K562 (cell line): ENCODE data around the gene ASF1B. TPM values are rescaled to one million over a fixed set of nuclear protein-coding genes. Genes with fewer than 3 reads are reported as not detected.

Experiments
- ARNT ChIP-seq, 2 experiments: fragments of 450-650 bp; IDR thresholded peaks; 2 replicates each; pipeline ENCODE4 v1.6.1; 2016; ENCODE audit warnings: mild to moderate bottlenecking in 1 of 2
- BCOR ChIP-seq: fragments of 450-650 bp; IDR thresholded peaks from 2 replicates; pipeline ENCODE4 v1.6.1; 2016
- CTBP1 ChIP-seq: fragments of 450-650 bp; IDR thresholded peaks from 2 replicates; pipeline ENCODE4 v1.6.1; 2016; ENCODE audit warnings: borderline replicate concordance
- FOXA3 ChIP-seq, 2 experiments: fragments of 450-650 bp in 1 of 2; sonication (generic) in 1 of 2; formaldehyde crosslinking; IDR thresholded peaks in 1 of 2; conservative IDR thresholded peaks in 1 of 2; 2 replicates each; pipeline versions ENCODE4 v1.4.0 to v1.8.0; 2020 to 2022; ENCODE audit warnings: mild to moderate bottlenecking in 2 of 2, missing genetic modification reagents in 1 of 2
- KHSRP ChIP-seq: fragments of 450-650 bp; IDR thresholded peaks from 2 replicates; pipeline ENCODE4 v1.6.1; 2017
- MBD2 ChIP-seq: sonication (generic); IDR thresholded peaks from 2 replicates; pipeline ENCODE4 v1.6.1; 2016; ENCODE audit warnings: low read depth, borderline replicate concordance
- MTA3 ChIP-seq: fragments of 450-650 bp; formaldehyde crosslinking; IDR thresholded peaks from 2 replicates; pipeline ENCODE4 v1.6.1; 2017; ENCODE audit warnings: mild to moderate bottlenecking, borderline replicate concordance
- NCOA2 ChIP-seq, 2 experiments: fragments of 450-650 bp; IDR thresholded peaks; 2 replicates each; pipeline ENCODE4 v1.6.1; 2018; ENCODE audit warnings: mild to moderate bottlenecking in 2 of 2, moderate library complexity in 1 of 2; ENCODE audit not compliant: partially characterized antibody in 2 of 2
- POLR3A ChIP-seq: IDR thresholded peaks from 2 replicates; pipeline ENCODE4 v1.6.1; 2011; ENCODE audit warnings: borderline replicate concordance, mild to moderate bottlenecking, moderate library complexity; ENCODE audit not compliant: insufficient read length, insufficient read depth; ENCODE audit errors: extremely low read depth
- RAD21 ChIP-seq, 2 experiments: fragments of 250-450 bp in 1 of 2; fragments of 450-650 bp in 1 of 2; sonication (Bioruptor Pico) in 1 of 2; formaldehyde crosslinking in 1 of 2; IDR thresholded peaks in 1 of 2; conservative IDR thresholded peaks in 1 of 2; 2 replicates each; pipeline versions ENCODE4 v1.4.0 to v1.8.0; 2020 to 2022; ENCODE audit warnings: mild to moderate bottlenecking in 2 of 2, moderate library complexity in 1 of 2
- ZNF121 ChIP-seq: sonication (generic); formaldehyde crosslinking; conservative IDR thresholded peaks from 2 replicates; pipeline ENCODE4 v1.8.0; 2022; ENCODE audit warnings: missing genetic modification reagents
- ZNF175 ChIP-seq: fragments of 200-800 bp; sonication (Bioruptor generic); IDR thresholded peaks from 2 replicates; pipeline ENCODE4 v1.6.1; 2016; ENCODE audit warnings: low read depth, mild to moderate bottlenecking, missing genetic modification characterization, missing compliant biosample characterization
- ZNF224 ChIP-seq: sonication (generic); formaldehyde crosslinking; IDR thresholded peaks from 2 replicates; pipeline ENCODE4 v1.8.0; 2022; ENCODE audit warnings: mild to moderate bottlenecking, missing genetic modification reagents
- ZNF507 ChIP-seq: conservative IDR thresholded peaks from 2 replicates; pipeline ENCODE4 v1.6.1; 2017; ENCODE audit warnings: missing genetic modification characterization, missing compliant biosample characterization
- ZNF778 ChIP-seq: fragments of 450-650 bp; formaldehyde crosslinking; IDR thresholded peaks from 2 replicates; pipeline ENCODE4 v1.4.0; 2020; ENCODE audit warnings: mild to moderate bottlenecking, moderate library complexity
- polyA plus RNA-seq, 8 experiments: library from polyadenylated mRNA; depleted of rRNA in 4 of 8; stranded (reverse) in 5 of 8; unstranded in 3 of 8; fragments of >200 nt; fragmentation: Nextera tagmentation in 2 of 8; fragmentation: Illumina TruSeq in 1 of 8; extraction: Ambion mirVana in 2 of 8; extraction: Trizol in 1 of 8; gene quantifications; 2 replicates each; pipeline versions ENCODE4 v1.2.1 to v1.2.3, GENCODE V29; 2011 to 2014; ENCODE audit warnings: inconsistent platforms in 1 of 8, missing spikeins in 1 of 8
- total RNA-seq, 7 experiments: library from RNA; depleted of rRNA in 6 of 7; stranded (reverse); fragments of >200 nt in 6 of 7; fragmentation: Illumina TruSeq in 2 of 7; extraction: Trizol in 2 of 7; gene quantifications; 2 replicates each; pipeline versions ENCODE4 v1.2.1 to v1.2.3, GENCODE V29; 2011 to 2021; ENCODE audit warnings: low replicate concordance in 1 of 7
- TF ChIP-seq, protein P1 (sequence below): sonication (generic); formaldehyde crosslinking; IDR thresholded peaks from 2 replicates; pipeline ENCODE4 v1.9.0; 2022; ENCODE audit warnings: mild to moderate bottlenecking, missing genetic modification reagents
- TF ChIP-seq, protein P2 (sequence below): fragments of 250-450 bp; sonication (Bioruptor Pico); IDR thresholded peaks from 2 replicates; pipeline ENCODE4 v1.6.1; 2021; ENCODE audit warnings: mild to moderate bottlenecking
- TF ChIP-seq, protein P3 (sequence below): fragments of 450-650 bp; IDR thresholded peaks from 2 replicates; pipeline ENCODE4 v1.6.1; 2016; ENCODE audit warnings: borderline replicate concordance
- TF ChIP-seq, protein P4 (sequence below): fragments of 250-450 bp; sonication (Bioruptor Pico); IDR thresholded peaks from 2 replicates; pipeline ENCODE4 v1.8.0; 2021; ENCODE audit warnings: borderline replicate concordance, mild to moderate bottlenecking, moderate library complexity; ENCODE audit not compliant: poor library complexity, severe bottlenecking

ASF1B gene
- total and polyA plus RNA-seq, 9 of the 15 experiments (the other 6 are each of a cell fraction or from before 2014, with no cell fraction given): 6.0 to 69.4 (median 53.3) TPM

DNA sequence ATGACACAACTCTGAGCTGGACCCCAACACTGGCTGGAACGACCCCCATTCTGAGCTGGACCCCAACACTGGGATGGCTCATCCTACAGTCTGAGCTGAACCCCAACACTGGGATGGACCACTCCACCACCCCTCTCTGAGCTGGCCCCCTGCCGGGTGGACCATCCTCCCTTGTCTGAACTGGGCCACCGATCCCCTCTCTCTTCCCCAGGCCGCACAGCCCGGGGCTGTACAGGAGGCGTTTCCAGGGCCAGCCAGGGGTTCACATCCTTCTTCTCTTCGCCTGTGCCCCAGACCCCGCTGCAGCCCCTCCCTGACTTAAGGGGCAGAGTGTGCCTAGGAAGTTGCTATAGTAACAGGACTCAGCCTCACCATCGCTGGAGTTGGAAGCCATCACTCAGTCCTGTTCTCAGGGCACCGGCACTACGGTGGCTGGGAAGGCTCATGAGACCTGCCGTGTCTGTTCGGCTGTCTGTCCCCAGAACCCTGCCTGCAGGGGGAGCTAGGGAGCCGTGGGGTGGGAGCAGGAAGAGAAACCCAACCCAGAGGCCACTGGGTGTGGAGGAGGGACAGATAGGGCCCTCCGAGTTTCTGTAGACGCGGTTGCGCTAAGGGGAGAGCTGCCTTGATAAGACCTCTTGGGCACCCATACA, 22.5 kb downstream of the ASF1B start (continued):
- TF ChIP-seq, protein P1, sequence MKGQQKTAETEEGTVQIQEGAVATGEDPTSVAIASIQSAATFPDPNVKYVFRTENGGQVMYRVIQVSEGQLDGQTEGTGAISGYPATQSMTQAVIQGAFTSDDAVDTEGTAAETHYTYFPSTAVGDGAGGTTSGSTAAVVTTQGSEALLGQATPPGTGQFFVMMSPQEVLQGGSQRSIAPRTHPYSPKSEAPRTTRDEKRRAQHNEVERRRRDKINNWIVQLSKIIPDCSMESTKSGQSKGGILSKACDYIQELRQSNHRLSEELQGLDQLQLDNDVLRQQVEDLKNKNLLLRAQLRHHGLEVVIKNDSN (CRISPR knock-in tag): peak; percentile 40
- no peak for TF ChIP-seq NCOA2 (IDR thresholded peaks at IDR 0.05; ENCODE audit: partially characterized antibody in 2 of 2)
- no peak for TF ChIP-seq ZNF778 (CRISPR knock-in tag)
- TF ChIP-seq RAD21 (CRISPR knock-in tag; conservative IDR thresholded peaks at IDR 0.05 in 1 of 2, IDR thresholded peaks at IDR 0.05 in 1 of 2): peak; percentile 30 to 53; a peak in 3 of 4 replicates
- TF ChIP-seq, protein P2, sequence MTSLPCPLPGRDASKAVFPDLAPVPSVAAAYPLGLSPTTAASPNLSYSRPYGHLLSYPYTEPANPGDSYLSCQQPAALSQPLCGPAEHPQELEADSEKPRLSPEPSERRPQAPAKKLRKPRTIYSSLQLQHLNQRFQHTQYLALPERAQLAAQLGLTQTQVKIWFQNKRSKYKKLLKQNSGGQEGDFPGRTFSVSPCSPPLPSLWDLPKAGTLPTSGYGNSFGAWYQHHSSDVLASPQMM: no peak
- TF ChIP-seq BCOR: 0 out of 2 replicates have a peak, but pooled peaks have one; percentile 35
- TF ChIP-seq ZNF121 (CRISPR knock-in tag): no peak
- peak in 1 of 2 experiments; percentile 69; a peak in 1 of 4 replicates for TF ChIP-seq ARNT (IDR thresholded peaks at IDR 0.05)
- TF ChIP-seq CTBP1: peak; percentile 69; the same call in 1 of the 2 replicates
- no peak for TF ChIP-seq ZNF224 (CRISPR knock-in tag)
- TF ChIP-seq, protein P3, sequence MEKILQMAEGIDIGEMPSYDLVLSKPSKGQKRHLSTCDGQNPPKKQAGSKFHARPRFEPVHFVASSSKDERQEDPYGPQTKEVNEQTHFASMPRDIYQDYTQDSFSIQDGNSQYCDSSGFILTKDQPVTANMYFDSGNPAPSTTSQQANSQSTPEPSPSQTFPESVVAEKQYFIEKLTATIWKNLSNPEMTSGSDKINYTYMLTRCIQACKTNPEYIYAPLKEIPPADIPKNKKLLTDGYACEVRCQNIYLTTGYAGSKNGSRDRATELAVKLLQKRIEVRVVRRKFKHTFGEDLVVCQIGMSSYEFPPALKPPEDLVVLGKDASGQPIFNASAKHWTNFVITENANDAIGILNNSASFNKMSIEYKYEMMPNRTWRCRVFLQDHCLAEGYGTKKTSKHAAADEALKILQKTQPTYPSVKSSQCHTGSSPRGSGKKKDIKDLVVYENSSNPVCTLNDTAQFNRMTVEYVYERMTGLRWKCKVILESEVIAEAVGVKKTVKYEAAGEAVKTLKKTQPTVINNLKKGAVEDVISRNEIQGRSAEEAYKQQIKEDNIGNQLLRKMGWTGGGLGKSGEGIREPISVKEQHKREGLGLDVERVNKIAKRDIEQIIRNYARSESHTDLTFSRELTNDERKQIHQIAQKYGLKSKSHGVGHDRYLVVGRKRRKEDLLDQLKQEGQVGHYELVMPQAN: no peak
- TF ChIP-seq, protein P4, sequence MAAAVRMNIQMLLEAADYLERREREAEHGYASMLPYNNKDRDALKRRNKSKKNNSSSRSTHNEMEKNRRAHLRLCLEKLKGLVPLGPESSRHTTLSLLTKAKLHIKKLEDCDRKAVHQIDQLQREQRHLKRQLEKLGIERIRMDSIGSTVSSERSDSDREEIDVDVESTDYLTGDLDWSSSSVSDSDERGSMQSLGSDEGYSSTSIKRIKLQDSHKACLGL (CRISPR knock-in tag): no peak
- TF ChIP-seq ZNF175 (CRISPR knock-in tag): no peak
- no peak for TF ChIP-seq KHSRP
- TF ChIP-seq FOXA3 (CRISPR knock-in tag; conservative IDR thresholded peaks at IDR 0.05 in 1 of 2, IDR thresholded peaks at IDR 0.05 in 1 of 2): no peak
- no peak for TF ChIP-seq ZNF507 (tag)
- TF ChIP-seq MTA3: peak; percentile 100
- TF ChIP-seq MBD2: no peak
- no peak for TF ChIP-seq POLR3A
